ENCODE results near the gene ITPR2.

- TF ChIP-seq, protein P1, sequence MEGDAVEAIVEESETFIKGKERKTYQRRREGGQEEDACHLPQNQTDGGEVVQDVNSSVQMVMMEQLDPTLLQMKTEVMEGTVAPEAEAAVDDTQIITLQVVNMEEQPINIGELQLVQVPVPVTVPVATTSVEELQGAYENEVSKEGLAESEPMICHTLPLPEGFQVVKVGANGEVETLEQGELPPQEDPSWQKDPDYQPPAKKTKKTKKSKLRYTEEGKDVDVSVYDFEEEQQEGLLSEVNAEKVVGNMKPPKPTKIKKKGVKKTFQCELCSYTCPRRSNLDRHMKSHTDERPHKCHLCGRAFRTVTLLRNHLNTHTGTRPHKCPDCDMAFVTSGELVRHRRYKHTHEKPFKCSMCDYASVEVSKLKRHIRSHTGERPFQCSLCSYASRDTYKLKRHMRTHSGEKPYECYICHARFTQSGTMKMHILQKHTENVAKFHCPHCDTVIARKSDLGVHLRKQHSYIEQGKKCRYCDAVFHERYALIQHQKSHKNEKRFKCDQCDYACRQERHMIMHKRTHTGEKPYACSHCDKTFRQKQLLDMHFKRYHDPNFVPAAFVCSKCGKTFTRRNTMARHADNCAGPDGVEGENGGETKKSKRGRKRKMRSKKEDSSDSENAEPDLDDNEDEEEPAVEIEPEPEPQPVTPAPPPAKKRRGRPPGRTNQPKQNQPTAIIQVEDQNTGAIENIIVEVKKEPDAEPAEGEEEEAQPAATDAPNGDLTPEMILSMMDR (IDR thresholded peaks at IDR 0.05; ENCODE audit: low read length): no peak
- no peak for TF ChIP-seq EZH2 (IDR thresholded peaks at IDR 0.05; ENCODE audit: borderline replicate concordance, low read length)
These were observed 92.0 kb downstream of the ITPR2 start for GRCh38 chr12:26740991-26741390.

Data from OCI-LY1 (cell line).